Suprapubic skin (tissue), 4 donors: ENCODE data around the gene BCAP31. TPM values are rescaled to one million over a fixed set of nuclear protein-coding genes. Genes with fewer than 3 reads are reported as not detected.

Experiments
- DNase-seq, 2 donors: peaks; one replicate each; pipeline ENCODE4 v3.0.0-alpha.2; 2019; ENCODE audit warnings: low spot score in 2 of 2
- H3K27ac ChIP-seq: fragments of 200-600 bp; sonication (generic); one replicate; pipeline ENCODE4 v1.5.1; 2019
- H3K27me3 ChIP-seq: fragments of 200-600 bp; sonication (generic); one replicate; pipeline ENCODE4 v1.5.1; 2019
- H3K36me3 ChIP-seq: fragments of 200-600 bp; sonication (generic); one replicate; pipeline ENCODE4 v1.5.1; 2019
- H3K4me1 ChIP-seq: fragments of 200-600 bp; sonication (generic); one replicate; pipeline ENCODE4 v1.5.1; 2019
- H3K4me3 ChIP-seq: fragments of 200-600 bp; sonication (generic); one replicate; pipeline ENCODE4 v1.5.1; 2019; ENCODE audit warnings: mild to moderate bottlenecking
- H3K9me3 ChIP-seq: fragments of 200-600 bp; sonication (generic); one replicate; pipeline ENCODE4 v1.5.1; 2019
- CTCF ChIP-seq, 2 donors: fragments of 200-600 bp in 1 of 2; fragments of 450-650 bp in 1 of 2; sonication (generic) in 1 of 2; IDR thresholded peaks; one replicate each; pipeline ENCODE4 v1.5.1; 2016 to 2019; ENCODE audit warnings: antibody characterized with exemption in 2 of 2, mild to moderate bottlenecking in 1 of 2, moderate library complexity in 1 of 2
- EP300 ChIP-seq: sonication (generic); formaldehyde crosslinking; IDR thresholded peaks from one replicate; pipeline ENCODE4 v1.6.1; 2017; ENCODE audit warnings: antibody characterized with exemption
- POLR2A ChIP-seq, 2 donors: fragments of 450-650 bp; IDR thresholded peaks; one replicate each; pipeline ENCODE4 v1.6.1; 2017; ENCODE audit warnings: antibody characterized with exemption in 2 of 2, mild to moderate bottlenecking in 2 of 2, moderate library complexity in 2 of 2
- POLR2AphosphoS5 ChIP-seq, 3 donors: sonication (generic); formaldehyde crosslinking; IDR thresholded peaks; one replicate each; pipeline ENCODE4 v1.6.1; 2017; ENCODE audit warnings: antibody characterized with exemption in 3 of 3
- WGBS: methylation state at CpG from one replicate; pipeline ENCODE4 v1.1.5; 2018; 5-methylcytosine and 5-hydroxymethylcytosine counted together
- total RNA-seq, 4 donors: library from RNA; depleted of rRNA; stranded (reverse); fragments of >200 nt; gene quantifications; one replicate each; pipeline ENCODE4 v1.1.0, GENCODE V29; 2016

Gene BCAP31
- total RNA-seq, 4 donors from 2014 or later: 112 to 170 (median 167) TPM

- peaks cover 20% of the 10 kb centered on the region for H3K4me1 ChIP-seq
- H3K27ac ChIP-seq: peak overlapping the region; percentile 60
- H3K9me3 ChIP-seq: no peaks in the 10 kb centered on the region
- H3K36me3 ChIP-seq: no peaks in the 10 kb centered on the region
- no peak for DNase-seq
- no peaks in the 10 kb centered on the region for H3K27me3 ChIP-seq
- no CpG with 5 or more reads among the region's 57 CpGs for whole genome bisulfite sequencing
- no peak for TF ChIP-seq POLR2AphosphoS5 (IDR thresholded peaks at IDR 0.05)
- TF ChIP-seq CTCF (IDR thresholded peaks at IDR 0.05): no peak
- no peak for TF ChIP-seq EP300
- no peak for TF ChIP-seq POLR2A (IDR thresholded peaks at IDR 0.05)
- H3K4me3 ChIP-seq: peak overlapping the region; percentile 50
Measured at GRCh38 chrX:153688506-153688905, 35.7 kb downstream of the BCAP31 start.

GRCh38 chrX:153688071-153688470 lies 36.1 kb downstream of the BCAP31 start:
- no peaks in the 10 kb centered on the region for H3K36me3 ChIP-seq
- peaks cover 17% of the 10 kb centered on the region for H3K4me1 ChIP-seq
- no peak overlapping the region for H3K27ac ChIP-seq
- H3K27me3 ChIP-seq: no peaks in the 10 kb centered on the region
- peak overlapping the region; percentile 40 for H3K4me3 ChIP-seq
- DNase-seq: no peak
- no peak for TF ChIP-seq POLR2AphosphoS5 (IDR thresholded peaks at IDR 0.05)
- no peak for TF ChIP-seq CTCF (IDR thresholded peaks at IDR 0.05)
- TF ChIP-seq EP300: no peak
- TF ChIP-seq POLR2A (IDR thresholded peaks at IDR 0.05): no peak
- no peaks in the 10 kb centered on the region for H3K9me3 ChIP-seq
- no CpG with 5 or more reads among the region's 69 CpGs for WGBS

GRCh38 chrX:153687121-153688039 lies 36.8 kb downstream of the BCAP31 start, which contains the start of gene SLC6A8:
Gene SLC6A8, plus strand, starts transcription at chrX:153687926. Its CDS starts 649 bp downstream, at chrX:153688575.
- TF ChIP-seq EP300 (no peak), POLR2AphosphoS5 (IDR thresholded peaks at IDR 0.05) (no peak), CTCF (IDR thresholded peaks at IDR 0.05) (peak in 1 of 2 donors; percentile 10), POLR2A (IDR thresholded peaks at IDR 0.05) (peak in 1 of 2 donors; percentile 14)
- Histone ChIP-seq H3K4me3 (peak within 1 kb of the TSS; percentile 50), H3K27me3 (no peaks in the 10 kb centered on the region), H3K4me1 (peaks cover 13% of the 10 kb centered on the region), H3K9me3 (no peaks in the 10 kb centered on the region), H3K36me3 (no peaks in the 10 kb centered on the region), H3K27ac (peak within 1 kb of the TSS; percentile 60)
- peak in 1 of 2 donors; percentile 84 for DNase-seq
- WGBS: 41% methylated on average over 28 of the region's 66 CpGs

- Histone ChIP-seq H3K9me3 (no peaks in the 10 kb centered on the region), H3K27me3 (no peaks in the 10 kb centered on the region), H3K27ac (no peak overlapping the region), H3K36me3 (no peaks in the 10 kb centered on the region), H3K4me1 (peaks cover 13% of the 10 kb centered on the region), H3K4me3 (no peak overlapping the region)
- peak in 1 of 2 donors; percentile 67 for DNase-seq
- TF ChIP-seq CTCF (IDR thresholded peaks at IDR 0.05): no peak
- no peak for TF ChIP-seq EP300
- TF ChIP-seq POLR2A (IDR thresholded peaks at IDR 0.05): no peak
- no peak for TF ChIP-seq POLR2AphosphoS5 (IDR thresholded peaks at IDR 0.05)
- WGBS: 34% methylated on average over 3 of the region's 9 CpGs
Measured at GRCh38 chrX:153686711-153687110, 37.5 kb downstream of the BCAP31 start.
